ENCODE results near the gene AKR1B15. TPM values are rescaled to one million over a fixed set of nuclear protein-coding genes. Genes with fewer than 3 reads are reported as not detected.
A peak's percentile ranks its signal among the peaks of the same experiment; 100 is the strongest.

AKR1B15 gene
- polyA plus RNA-seq, 1 of the 3 experiments (the other 2 are of a cell fraction) = not detected

- Histone ChIP-seq H3K4me2 (no peak overlapping the region), H3K4me3 (ENCODE audit: low read depth in 2 of 2, low read length in 1 of 2) (no peak overlapping the region), H3K4me1 (ENCODE audit: control insufficient read depth in 1 of 2, insufficient read depth in 2 of 2, low read depth in 1 of 2, low read length in 1 of 2) (no peaks in the 10 kb centered on the region; a peak in 2 of 4 replicates), H3K9me3 (peaks cover 7% of the 10 kb centered on the region; the same call in 1 of the 2 replicates), H3K36me3 (replicated peaks in 1 of 2; ENCODE audit: control insufficient read depth in 1 of 2, insufficient read depth in 2 of 2, low read length in 1 of 2) (no peaks in the 10 kb centered on the region), H2AFZ (ENCODE audit: low read depth) (no peak overlapping the region), H3F3A (replicated peaks; ENCODE audit: insufficient read depth) (no peaks in the 10 kb centered on the region), H3K27me3 (ENCODE audit: insufficient read depth) (no peaks in the 10 kb centered on the region), H3K79me2 (ENCODE audit: insufficient read depth) (no peaks in the 10 kb centered on the region), H4K20me1 (ENCODE audit: insufficient read depth) (no peaks in the 10 kb centered on the region), H3K27ac (ENCODE audit: low read depth in 2 of 2, low read length in 1 of 2) (no peak overlapping the region), H3K9ac (no peak overlapping the region), H3K9me2 (no peaks in the 10 kb centered on the region)
- ChIA-PET POLR2A (no interaction called here), CTCF (interaction anchor here (2.2 to 2.4 kb wide), 2 partner anchors 11 to 54 kb away, joined by 10 to 11 read pairs; no protein-coding TSS in a partner anchor)
- WGBS (ENCODE audit: low lambda C conversion rate) = 56% methylated on average over 4 of the region's 4 CpGs
- TF ChIP-seq MXI1 (IDR thresholded peaks at IDR 0.05; ENCODE audit: low read depth, low read length) (no peak), RCOR1 (IDR thresholded peaks at IDR 0.05; ENCODE audit: low read length) (no peak), NRF1 (IDR thresholded peaks at IDR 0.05; ENCODE audit: low read depth, low read length) (no peak), RAD21 (IDR thresholded peaks at IDR 0.05; ENCODE audit: low read length) (no peak), TEAD4 (IDR thresholded peaks at IDR 0.05; ENCODE audit: borderline replicate concordance, insufficient read depth) (no peak), REST (IDR thresholded peaks at IDR 0.05; ENCODE audit: low read depth, low read length) (no peak), CHD2 (IDR thresholded peaks at IDR 0.05; ENCODE audit: low read length, partially characterized antibody) (no peak), FOXJ3 (CRISPR knock-in tag; IDR thresholded peaks at IDR 0.05) (no peak)
- TF ChIP-seq, protein P1, sequence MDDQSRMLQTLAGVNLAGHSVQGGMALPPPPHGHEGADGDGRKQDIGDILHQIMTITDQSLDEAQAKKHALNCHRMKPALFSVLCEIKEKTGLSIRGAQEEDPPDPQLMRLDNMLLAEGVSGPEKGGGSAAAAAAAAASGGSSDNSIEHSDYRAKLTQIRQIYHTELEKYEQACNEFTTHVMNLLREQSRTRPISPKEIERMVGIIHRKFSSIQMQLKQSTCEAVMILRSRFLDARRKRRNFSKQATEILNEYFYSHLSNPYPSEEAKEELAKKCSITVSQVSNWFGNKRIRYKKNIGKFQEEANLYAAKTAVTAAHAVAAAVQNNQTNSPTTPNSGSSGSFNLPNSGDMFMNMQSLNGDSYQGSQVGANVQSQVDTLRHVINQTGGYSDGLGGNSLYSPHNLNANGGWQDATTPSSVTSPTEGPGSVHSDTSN (IDR thresholded peaks at IDR 0.05) = no peak
- no peak for DNase-seq
These were observed 52.5 kb downstream of the AKR1B15 start for GRCh38 chr7:134601459-134601858.

- peak overlapping the region; percentile 66 for H2AFZ ChIP-seq (ENCODE audit: low read depth)
- no peaks in the 10 kb centered on the region; a peak in 2 of 4 replicates for H3K4me1 ChIP-seq (ENCODE audit: control insufficient read depth in 1 of 2, insufficient read depth in 2 of 2, low read depth in 1 of 2, low read length in 1 of 2)
- H3K9me3 ChIP-seq = peaks cover 7% of the 10 kb centered on the region; the same call in 1 of the 2 replicates
- no peaks in the 10 kb centered on the region for H3K79me2 ChIP-seq (ENCODE audit: insufficient read depth)
- POLR2A ChIA-PET = no interaction called here
- DNase-seq = no peak
- no peak overlapping the region for H3K9ac ChIP-seq
- peak overlapping the region; percentile 20; the same call in 1 of the 2 replicates for H3K4me2 ChIP-seq
- no peak overlapping the region for H3K4me3 ChIP-seq (ENCODE audit: low read depth in 2 of 2, low read length in 1 of 2)
- no peaks in the 10 kb centered on the region for H3F3A ChIP-seq (replicated peaks; ENCODE audit: insufficient read depth)
- no peak overlapping the region for H3K27ac ChIP-seq (ENCODE audit: low read depth in 2 of 2, low read length in 1 of 2)
- no peaks in the 10 kb centered on the region for H3K9me2 ChIP-seq
- no peaks in the 10 kb centered on the region for H3K36me3 ChIP-seq (replicated peaks in 1 of 2; ENCODE audit: control insufficient read depth in 1 of 2, insufficient read depth in 2 of 2, low read length in 1 of 2)
- CTCF ChIA-PET = interaction anchor here (0.7 to 2.4 kb wide), 11 partner anchors 9 to 170 kb away, joined by 3 to 15 read pairs (median 4); no protein-coding TSS in a partner anchor
- WGBS (ENCODE audit: low lambda C conversion rate) = 62% methylated on average over 11 of the region's 11 CpGs
- no peaks in the 10 kb centered on the region for H3K27me3 ChIP-seq (ENCODE audit: insufficient read depth)
- no peaks in the 10 kb centered on the region for H4K20me1 ChIP-seq (ENCODE audit: insufficient read depth)
- TF ChIP-seq, protein P2, sequence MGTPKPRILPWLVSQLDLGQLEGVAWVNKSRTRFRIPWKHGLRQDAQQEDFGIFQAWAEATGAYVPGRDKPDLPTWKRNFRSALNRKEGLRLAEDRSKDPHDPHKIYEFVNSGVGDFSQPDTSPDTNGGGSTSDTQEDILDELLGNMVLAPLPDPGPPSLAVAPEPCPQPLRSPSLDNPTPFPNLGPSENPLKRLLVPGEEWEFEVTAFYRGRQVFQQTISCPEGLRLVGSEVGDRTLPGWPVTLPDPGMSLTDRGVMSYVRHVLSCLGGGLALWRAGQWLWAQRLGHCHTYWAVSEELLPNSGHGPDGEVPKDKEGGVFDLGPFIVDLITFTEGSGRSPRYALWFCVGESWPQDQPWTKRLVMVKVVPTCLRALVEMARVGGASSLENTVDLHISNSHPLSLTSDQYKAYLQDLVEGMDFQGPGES (IDR thresholded peaks at IDR 0.05; ENCODE audit: low read depth, low read length) = no peak
- TF ChIP-seq NRF1 (IDR thresholded peaks at IDR 0.05; ENCODE audit: low read depth, low read length) (no peak), RFX5 (IDR thresholded peaks at IDR 0.05; ENCODE audit: low read length) (no peak), TCF12 (IDR thresholded peaks at IDR 0.05) (no peak), GATA2 (CRISPR knock-in tag; IDR thresholded peaks at IDR 0.05) (no peak), EZH2phosphoT487 (IDR thresholded peaks at IDR 0.05; ENCODE audit: borderline replicate concordance, low read depth) (no peak), SIN3A (IDR thresholded peaks at IDR 0.05; ENCODE audit: borderline replicate concordance, low read depth, low read length) (no peak), USF2 (IDR thresholded peaks at IDR 0.05; ENCODE audit: borderline replicate concordance, low read depth, low read length) (no peak), MEF2A (IDR thresholded peaks at IDR 0.05; ENCODE audit: borderline replicate concordance, low read depth) (no peak), POLR2AphosphoS5 (IDR thresholded peaks at IDR 0.05; ENCODE audit: low read depth, low read length) (no peak), RAD21 (IDR thresholded peaks at IDR 0.05; ENCODE audit: low read length) (no peak), SMC3 (IDR thresholded peaks at IDR 0.05; ENCODE audit: low read depth, low read length) (no peak)
These were observed 54.1 kb downstream of the AKR1B15 start for GRCh38 chr7:134602881-134603451.

Data from SK-N-SH (cell line).